22Rv1 (cell line): Measurements from ENCODE around the gene FAM209A.

Source experiments
- ZFX ChIP-seq: fragments of 450-650 bp; IDR thresholded peaks from 2 replicates; pipeline ENCODE4 v1.6.1; 2017; ENCODE audit warnings: antibody characterized with exemption, borderline replicate concordance
- TF ChIP-seq, protein P1 (sequence below): fragments of 450-650 bp; IDR thresholded peaks from 2 replicates; pipeline ENCODE4 v1.5.1; 2017; ENCODE audit warnings: mild to moderate bottlenecking

DNA sequence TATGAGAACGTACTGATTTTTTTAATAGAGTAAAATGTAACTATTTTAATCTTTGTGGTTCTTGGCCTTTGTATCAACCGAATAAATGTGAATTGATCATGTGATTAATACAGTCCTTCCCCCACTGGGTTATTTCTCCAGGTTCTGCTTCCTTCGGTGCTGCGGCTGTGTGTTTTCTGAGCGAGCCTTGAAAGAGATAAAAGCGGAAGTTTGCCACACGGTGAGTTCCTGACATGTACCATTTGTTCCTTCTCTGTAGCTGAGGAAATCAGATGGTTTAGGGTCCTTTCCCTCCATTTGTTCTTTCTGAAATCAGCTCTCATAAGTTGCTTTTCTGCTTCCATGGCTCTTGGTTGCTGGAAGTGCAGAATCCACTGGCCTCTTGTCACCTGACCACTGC lies 40.6 kb upstream of the FAM209A start:
- TF ChIP-seq, protein P1, sequence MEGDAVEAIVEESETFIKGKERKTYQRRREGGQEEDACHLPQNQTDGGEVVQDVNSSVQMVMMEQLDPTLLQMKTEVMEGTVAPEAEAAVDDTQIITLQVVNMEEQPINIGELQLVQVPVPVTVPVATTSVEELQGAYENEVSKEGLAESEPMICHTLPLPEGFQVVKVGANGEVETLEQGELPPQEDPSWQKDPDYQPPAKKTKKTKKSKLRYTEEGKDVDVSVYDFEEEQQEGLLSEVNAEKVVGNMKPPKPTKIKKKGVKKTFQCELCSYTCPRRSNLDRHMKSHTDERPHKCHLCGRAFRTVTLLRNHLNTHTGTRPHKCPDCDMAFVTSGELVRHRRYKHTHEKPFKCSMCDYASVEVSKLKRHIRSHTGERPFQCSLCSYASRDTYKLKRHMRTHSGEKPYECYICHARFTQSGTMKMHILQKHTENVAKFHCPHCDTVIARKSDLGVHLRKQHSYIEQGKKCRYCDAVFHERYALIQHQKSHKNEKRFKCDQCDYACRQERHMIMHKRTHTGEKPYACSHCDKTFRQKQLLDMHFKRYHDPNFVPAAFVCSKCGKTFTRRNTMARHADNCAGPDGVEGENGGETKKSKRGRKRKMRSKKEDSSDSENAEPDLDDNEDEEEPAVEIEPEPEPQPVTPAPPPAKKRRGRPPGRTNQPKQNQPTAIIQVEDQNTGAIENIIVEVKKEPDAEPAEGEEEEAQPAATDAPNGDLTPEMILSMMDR, result no peak
- TF ChIP-seq ZFX, result no peak
